ENCODE measurements around the gene TRIM33.

- TF ChIP-seq CTCF (conservative IDR thresholded peaks at IDR 0.05 in 1 of 2, IDR thresholded peaks at IDR 0.05 in 1 of 2; ENCODE audit: low read depth in 1 of 2, low read length in 2 of 2): no peak
- TF ChIP-seq EZH2 (IDR thresholded peaks at IDR 0.05; ENCODE audit: low read length, missing control alignments): no peak
Measured at GRCh38 chr1:114490274-114490693, 20.7 kb downstream of the TRIM33 start.

Measured in fibroblast of lung (primary cell).